WTC11 (cell line): ENCODE measurements around the gene STX18.

Experiments used
- JAZF1 ChIP-seq: fragments of 250-450 bp; sonication (Bioruptor Pico); IDR thresholded peaks from 2 replicates; pipeline ENCODE4 v1.9.0; 2021; ENCODE audit warnings: moderate library complexity, mild to moderate bottlenecking, inconsistent platforms
- NR3C1 ChIP-seq: sonication (generic); formaldehyde crosslinking; conservative IDR thresholded peaks from 2 replicates; pipeline ENCODE4 v1.8.1; 2023; ENCODE audit warnings: low read depth, mild to moderate bottlenecking, missing genetic modification reagents
- TF ChIP-seq, protein P1 (sequence below): sonication (generic); formaldehyde crosslinking; IDR thresholded peaks from 2 replicates; pipeline ENCODE4 v1.8.0; 2022; ENCODE audit warnings: mild to moderate bottlenecking, missing genetic modification reagents
- TF ChIP-seq, protein P2 (sequence below): sonication (generic); formaldehyde crosslinking; IDR thresholded peaks from 2 replicates; pipeline ENCODE4 v1.8.1; 2023; ENCODE audit warnings: mild to moderate bottlenecking, missing genetic modification reagents

DNA sequence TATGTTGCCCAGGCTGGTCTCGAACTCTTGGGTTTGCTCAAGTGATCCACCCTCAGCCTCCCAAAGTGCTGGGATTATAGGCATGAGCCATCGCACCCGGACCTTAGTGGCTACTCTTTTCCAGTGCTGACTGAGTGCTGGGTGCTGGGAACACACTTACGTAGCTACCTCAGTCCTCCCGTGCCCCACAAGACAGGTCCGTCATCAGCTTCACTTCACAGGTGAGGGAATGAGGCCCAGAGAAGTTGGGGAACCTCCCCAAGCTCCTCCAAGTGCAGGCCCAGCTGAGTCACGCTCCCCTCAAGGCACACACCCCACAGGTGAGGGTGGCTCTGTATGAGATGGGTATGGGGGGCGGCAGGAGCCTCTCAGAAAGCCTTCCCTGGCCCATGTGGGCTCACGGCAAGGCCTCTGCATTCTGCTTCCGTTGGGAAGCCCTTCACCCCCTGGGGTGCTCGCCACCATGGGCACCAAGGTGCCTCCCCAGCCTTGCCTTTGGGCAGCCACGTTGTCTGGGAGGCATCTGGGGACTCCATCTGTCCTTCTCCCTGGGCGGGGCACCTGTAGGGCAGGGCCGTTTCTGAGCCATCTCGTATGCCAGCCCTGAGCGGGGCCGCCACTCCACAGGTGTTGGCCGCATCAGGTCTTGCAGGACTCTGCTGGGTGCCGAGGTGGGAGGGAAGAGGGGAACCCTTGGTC, 126.6 kb downstream of the STX18 start:
- TF ChIP-seq, protein P1, sequence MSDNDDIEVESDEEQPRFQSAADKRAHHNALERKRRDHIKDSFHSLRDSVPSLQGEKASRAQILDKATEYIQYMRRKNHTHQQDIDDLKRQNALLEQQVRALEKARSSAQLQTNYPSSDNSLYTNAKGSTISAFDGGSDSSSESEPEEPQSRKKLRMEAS (CRISPR knock-in tag): no peak
- TF ChIP-seq, protein P2, sequence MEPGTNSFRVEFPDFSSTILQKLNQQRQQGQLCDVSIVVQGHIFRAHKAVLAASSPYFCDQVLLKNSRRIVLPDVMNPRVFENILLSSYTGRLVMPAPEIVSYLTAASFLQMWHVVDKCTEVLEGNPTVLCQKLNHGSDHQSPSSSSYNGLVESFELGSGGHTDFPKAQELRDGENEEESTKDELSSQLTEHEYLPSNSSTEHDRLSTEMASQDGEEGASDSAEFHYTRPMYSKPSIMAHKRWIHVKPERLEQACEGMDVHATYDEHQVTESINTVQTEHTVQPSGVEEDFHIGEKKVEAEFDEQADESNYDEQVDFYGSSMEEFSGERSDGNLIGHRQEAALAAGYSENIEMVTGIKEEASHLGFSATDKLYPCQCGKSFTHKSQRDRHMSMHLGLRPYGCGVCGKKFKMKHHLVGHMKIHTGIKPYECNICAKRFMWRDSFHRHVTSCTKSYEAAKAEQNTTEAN: no peak
- TF ChIP-seq JAZF1 (CRISPR knock-in tag) (no peak), NR3C1 (CRISPR knock-in tag) (no peak)
